NCI-H510A (cell line): Measurements from ENCODE around the gene MYO9A.
A peak's percentile ranks its signal among the peaks of the same experiment; 100 is the strongest.

ENCODE experiments used
- DNase-seq: peaks from one replicate; lab custom pipeline; 2025; lab: John Stamatoyannopoulos, UW

MYO9A gene, protein sequence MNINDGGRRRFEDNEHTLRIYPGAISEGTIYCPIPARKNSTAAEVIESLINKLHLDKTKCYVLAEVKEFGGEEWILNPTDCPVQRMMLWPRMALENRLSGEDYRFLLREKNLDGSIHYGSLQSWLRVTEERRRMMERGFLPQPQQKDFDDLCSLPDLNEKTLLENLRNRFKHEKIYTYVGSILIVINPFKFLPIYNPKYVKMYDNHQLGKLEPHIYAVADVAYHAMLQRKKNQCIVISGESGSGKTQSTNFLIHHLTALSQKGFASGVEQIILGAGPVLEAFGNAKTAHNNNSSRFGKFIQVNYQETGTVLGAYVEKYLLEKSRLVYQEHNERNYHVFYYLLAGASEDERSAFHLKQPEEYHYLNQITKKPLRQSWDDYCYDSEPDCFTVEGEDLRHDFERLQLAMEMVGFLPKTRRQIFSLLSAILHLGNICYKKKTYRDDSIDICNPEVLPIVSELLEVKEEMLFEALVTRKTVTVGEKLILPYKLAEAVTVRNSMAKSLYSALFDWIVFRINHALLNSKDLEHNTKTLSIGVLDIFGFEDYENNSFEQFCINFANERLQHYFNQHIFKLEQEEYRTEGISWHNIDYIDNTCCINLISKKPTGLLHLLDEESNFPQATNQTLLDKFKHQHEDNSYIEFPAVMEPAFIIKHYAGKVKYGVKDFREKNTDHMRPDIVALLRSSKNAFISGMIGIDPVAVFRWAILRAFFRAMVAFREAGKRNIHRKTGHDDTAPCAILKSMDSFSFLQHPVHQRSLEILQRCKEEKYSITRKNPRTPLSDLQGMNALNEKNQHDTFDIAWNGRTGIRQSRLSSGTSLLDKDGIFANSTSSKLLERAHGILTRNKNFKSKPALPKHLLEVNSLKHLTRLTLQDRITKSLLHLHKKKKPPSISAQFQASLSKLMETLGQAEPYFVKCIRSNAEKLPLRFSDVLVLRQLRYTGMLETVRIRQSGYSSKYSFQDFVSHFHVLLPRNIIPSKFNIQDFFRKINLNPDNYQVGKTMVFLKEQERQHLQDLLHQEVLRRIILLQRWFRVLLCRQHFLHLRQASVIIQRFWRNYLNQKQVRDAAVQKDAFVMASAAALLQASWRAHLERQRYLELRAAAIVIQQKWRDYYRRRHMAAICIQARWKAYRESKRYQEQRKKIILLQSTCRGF (N-terminal part only)

DNA sequence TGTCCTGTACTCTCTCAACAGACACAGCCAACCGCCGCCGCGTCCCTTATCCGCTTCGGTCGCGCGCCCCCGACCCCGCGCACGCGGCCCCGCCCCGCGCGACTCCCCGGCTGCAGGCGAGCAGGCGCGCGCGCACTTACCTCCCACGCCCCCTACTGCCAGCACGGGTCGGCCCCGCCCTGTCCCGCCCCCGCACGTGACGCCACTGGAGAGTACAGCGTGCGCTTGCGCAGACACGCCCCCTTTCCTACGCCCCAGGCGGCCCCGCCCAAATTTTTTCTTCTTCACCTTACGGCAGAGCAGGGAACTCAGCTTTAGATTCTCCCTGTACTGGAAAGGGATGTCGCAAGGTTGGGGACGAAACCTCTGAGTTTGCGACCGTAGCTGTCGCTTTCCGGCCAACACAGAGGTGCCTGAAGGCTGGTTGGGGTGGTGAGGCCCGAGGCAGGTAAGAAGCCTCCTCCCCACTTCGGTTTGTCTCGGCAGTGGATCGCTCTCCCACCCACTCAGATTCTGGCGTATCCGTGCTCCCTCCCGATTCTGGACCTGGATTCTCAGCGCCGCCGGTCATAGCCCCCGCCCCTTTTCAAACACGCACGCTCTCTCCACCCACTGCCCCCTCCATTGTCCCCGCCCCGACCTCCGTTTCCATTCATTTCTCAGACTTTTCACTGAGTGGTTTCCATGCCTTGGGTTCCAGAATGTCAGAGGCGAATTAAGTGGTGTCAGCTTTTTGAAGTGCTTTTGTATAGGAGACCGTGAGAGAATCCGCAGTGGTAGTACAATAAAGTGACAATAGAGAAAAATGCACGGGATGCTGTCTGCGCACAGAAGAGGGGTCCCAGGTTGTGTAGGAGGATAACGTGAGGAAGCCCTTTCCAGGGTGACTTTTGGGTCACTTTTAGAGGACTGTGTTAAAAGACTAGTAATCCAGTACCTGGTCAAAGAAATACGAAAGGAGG is at the start of gene MYO9A, which contains the start of gene SENP8:
Gene MYO9A, minus strand, starts transcription at position 134 of the 962 bp plus-strand sequence. CDS start 71,587 bp downstream, outside the sequence.
Gene SENP8, plus strand, starts transcription at position 387 of the 962 bp plus-strand sequence. CDS start 21,221 bp downstream, outside the sequence.
- peak; percentile 85 for DNase-seq

DNA sequence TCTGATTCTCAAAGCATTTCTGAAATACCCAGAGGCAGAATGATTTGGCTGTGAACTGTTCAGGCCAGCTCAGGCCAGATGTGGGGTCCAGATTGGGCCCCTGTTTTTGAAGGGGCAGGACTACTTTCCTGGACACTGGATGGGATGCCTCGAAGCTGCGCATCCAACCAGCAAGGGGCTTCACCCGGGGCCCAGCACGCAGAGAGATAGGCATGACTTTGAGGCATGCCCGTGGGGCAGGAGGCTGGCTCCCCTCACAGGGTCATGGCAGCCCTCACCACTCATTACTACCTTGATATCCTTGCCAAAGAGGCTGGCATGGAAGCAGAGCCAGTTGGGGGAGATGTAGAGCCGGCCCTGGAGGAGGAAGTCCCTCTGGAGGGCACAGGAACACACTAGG is 49.5 kb upstream of the MYO9A start:
- no peak for DNase-seq

DNA sequence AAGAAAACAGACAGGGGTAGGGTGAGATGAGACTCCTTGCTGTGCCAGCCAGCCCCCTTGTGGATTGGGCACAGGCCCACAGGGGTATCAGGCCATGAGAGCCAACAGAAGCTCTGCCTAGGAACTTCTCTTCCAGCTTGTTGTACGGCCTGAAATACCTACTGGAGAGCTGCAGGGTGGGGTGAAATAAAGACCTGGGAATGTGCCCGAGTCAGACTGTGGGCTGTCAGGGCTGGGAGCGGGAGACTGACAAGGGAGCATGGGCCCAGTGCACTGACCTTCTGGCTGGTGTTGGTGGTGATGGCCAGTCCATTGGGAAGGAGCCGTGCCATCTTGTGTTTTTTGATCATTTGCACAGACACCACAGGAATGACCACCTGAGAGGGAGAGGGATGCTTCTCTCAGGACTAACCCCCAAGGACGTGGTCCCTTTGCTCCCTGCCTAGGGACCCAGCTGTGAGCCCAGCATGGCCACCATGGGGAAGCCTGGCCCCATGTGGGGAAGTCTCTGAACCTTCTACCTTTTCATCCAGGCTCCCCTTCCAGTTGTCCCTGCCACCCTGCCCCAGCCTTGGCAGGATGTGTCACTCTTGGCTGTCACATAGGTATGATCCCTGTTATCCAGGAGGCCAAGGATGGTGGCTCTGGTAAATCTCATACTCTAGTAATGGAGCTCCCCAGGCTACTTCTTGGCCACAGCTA is 48.9 kb upstream of the MYO9A start:
- DNase-seq: no peak

DNA sequence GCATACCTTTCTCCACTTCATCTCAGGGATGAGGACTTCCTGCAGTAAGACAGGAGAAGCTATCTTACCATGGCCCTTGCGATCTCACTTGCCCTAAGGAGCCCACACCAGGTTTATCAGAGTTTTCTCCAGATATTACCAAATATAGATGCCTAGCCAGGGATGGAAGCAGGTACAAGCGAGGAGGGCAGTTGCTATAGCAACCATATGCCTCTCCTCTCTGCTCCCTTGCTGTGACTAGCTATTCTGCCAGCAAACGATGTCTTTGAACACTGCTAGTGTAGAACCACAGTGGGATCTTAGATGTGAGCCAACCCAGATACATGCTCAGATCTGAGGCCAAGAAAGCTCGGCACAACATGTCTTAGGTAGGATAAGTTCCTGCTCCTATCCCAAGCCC is 45.8 kb upstream of the MYO9A start:
- no peak for DNase-seq

DNA sequence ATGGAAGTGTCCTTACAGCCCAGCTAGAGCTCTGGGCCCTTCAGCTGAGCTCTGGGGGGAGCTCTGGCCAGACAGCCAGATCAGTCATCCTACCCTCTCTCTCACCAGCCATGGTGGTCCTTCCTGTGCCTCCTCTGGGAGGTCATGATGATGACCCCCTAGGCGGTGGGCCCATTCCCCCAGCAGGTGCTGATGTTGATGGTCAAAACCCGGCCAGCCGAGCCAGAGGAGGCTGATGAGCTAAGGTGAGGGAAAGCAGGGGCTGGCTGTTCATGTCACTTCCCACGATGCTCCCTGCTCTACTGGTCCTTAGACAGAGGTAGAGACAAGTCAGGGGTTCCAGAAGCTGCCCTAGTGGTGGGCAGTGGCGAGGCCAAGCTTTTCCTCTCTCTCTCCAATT is 44.6 kb upstream of the MYO9A start:
- no peak for DNase-seq

DNA sequence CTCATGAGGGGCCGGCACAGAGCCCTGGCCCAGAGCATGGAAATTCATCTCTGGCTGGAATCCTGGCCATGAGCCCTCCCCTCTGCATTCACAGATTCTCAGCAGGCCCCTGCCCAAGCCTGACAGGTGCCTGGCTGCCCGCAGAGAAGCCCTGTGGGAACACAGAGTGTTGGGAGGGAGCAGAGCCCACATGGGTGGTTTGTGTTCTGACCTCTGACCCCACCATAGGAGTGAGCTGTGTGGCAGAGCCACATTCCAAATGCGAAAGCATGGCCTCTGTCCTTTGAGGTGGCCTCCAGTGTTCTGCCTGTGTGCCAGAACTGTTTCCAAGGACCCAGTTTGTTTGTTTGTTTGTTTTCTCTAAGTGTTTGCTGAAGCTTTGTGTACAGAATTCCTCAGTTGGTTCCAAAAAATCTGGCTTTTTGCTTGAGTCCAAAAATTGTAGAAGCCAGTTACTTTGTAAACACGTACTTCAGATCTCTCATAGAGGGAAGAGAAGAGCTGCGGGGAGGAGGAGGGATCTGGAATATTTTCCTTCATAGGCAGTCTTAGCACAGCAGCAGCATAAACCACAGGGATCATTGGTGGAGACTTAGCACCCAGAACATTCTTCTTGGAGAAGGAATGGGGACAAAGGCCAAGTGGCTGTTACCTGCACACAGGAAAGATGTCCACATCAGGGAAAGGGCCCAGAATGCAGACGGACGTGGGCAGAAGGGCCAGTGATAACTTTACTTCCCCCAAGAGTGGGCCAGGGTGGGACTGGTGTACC is 43.6 kb upstream of the MYO9A start:
- DNase-seq: no peak

DNA sequence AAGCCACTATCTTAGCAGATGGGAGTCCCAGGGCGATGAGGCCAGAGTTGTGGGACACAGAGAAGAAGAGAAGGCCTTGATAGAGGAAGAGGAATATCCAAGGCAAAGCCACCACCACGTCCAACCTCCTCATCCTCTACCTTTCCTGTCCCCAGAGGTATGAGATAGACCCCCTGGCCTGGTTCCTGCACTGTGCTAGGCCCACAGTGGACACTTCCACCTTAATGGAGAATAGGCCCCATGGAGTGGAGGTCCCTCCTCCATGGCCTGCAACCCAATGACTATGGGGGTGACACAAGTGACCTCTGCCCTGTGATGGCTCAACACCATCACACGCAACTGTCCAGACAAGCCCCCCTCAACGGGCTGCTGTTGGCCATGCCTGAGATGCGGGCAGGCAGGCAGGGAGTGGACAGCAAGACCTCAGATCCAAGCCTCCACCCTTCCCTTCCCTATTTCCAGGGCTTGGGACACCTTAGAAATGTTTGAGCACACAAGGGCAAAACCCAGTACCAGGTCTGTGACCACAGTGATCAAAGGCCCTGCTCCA is 42.8 kb upstream of the MYO9A start:
- DNase-seq: no peak

DNA sequence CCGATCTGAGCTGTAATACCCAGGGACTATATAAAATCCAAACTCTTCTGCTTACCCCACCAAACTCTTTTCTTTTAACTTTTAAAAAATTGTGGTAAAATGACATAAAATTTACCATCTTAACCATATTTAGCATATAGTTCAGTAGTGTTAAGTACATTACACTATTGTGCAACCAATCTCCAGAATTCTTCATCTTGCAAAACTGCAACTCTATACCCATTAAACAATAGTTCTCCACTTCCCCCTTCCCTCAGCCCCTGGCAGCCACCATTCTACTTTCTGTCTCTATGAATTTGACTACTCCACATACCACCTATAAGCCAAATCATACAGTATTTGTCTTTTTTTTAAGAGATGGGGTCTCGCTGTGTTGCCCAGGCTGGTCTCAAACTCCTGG is 39.0 kb upstream of the MYO9A start:
- DNase-seq: no peak

DNA sequence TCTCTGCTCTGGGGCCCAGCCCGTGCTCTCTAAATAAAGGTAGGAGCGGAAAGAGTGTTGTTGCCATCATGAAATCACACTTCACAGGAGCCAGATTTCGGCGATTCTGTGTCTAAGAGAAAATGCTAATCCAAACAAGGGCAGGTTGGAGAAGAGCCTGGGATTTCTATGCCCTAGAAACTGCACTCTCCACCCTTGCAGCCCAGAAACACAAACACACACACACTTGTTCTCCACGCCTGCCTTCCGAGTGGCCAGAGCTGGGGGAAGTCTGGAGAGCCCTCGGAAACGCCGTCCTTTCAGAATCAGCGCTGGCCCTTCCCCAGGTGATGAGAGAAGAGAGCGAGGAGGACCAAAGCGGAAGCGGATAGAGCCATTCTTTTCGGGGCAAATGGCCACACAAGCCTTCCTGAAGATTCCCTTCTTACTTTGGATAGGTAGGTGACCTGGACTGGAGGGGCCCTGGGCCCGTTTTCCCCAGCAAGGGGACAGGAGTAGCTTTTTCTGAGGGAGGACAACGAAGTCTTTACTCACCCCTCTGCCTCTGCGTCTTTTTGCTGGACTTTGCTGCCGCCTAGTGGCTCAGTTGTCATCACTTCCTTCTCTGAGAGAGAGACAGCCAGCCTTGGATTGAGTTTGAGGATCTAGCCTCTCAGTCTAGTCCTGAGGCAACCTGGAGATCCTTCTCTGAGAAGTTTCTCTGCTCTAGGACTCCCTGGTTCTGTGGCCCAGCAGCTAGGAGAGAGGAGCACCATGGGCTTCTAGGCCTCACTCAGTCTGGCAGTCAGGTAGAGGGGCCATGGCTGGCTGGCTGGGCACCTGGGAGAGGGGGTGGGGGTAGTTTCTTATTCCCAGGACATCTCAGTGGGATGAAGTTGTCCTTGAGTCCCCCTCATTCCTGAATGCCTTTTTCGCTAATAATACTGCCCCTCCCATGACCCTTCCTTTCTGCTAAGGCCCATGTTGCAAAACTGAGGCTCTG is 38.0 kb upstream of the MYO9A start:
- DNase-seq: no peak

DNA sequence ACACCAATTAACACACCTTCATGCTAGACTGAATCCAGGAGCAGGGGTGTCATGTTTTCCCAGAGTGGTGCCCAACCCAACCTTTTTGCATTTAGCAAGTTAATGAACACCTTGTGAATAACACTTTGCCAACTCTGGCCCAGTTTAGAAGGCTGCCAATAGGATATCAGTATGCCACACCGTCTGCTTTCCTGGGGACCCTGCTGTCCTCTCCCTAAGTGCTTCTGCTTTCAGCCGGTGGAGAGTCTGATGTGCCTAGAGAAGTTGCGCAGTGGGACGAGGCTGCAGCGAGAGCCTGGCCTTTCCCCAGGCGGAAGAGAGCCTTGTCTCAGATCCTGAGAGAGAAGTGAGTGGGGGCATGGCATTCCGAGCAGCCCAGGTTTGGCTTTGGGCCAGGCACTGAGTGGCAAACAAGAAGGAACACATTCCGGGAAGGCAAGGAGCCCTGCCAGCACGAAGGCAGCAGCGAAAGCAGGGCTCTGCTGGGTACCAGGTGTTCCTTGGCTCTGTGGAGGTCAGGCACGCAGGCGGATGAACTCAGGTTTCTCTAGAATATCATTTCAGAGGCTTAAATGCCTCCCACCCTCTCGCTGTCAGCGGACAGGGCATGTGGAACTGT is 37.2 kb upstream of the MYO9A start:
- DNase-seq: no peak

DNA sequence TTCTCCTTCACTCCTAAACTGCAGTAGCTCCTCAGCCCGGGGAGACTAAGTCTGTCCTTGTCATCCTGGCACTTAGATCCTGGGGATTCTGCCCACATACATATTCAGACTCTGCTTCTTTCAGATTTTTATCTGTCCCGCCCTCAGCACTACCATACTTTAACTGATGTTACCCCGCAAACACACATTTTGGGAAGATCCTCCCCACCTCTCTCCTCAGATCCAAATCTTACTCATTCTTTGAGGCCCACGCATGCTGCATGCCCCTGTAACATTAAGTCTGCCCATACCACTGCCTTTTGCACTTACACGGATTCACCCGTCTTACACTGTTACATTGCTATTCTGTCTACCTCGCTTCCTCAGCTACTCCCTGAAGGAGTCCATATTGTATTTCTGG is 36.4 kb upstream of the MYO9A start:
- no peak for DNase-seq

DNA sequence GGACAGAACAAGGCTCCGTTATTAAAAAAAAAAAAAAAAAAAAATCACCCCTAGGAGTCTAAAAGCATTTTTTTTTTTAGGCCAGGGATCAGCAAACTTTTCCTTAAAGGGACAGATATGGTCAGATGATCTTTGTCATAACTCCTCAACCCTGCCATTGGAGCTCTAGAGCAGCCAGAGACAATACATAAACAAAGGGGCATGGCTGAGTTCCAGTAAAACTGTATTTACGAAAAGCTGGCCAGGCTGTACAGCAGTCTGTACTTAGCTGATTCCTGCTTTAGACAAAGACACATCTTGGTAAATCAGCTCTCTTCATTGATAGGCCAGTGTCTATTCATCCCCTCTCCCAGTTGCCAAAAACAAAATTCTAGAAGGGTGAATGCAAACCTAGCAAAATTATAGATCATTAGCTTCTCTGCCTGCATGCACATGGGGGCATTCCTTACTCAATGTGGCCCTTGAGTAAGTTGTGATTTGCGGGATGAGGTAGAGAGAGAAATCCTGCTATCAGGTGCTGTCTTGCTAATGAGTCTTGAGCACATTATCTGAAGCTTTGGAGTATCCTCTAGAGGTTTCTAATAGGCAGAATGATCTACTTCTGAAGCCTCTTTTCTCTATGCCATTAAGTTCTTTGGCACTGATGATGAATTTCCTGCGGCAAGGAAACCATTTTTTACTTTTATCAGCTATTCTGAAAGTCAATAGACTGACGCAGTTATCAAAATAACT is 35.5 kb upstream of the MYO9A start:
- no peak for DNase-seq

DNA sequence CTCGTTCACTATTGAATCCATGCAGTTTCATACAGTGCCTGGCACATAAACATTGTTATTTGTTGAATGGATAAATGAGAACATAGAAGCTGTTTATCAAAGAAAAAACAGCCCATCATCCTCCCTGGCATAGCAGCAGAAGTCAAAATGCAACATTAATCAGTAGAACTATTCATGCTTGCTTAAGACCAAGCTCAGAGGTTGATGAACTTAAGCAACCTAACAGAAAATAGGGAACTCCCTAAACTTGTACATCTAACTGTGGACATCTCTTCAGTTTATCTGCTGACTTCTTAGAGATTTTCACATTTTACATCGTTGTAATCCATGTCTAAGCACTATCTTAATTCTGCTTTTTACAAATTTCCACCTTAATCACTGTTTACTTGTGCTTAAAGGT is 29.5 kb upstream of the MYO9A start:
- DNase-seq: no peak

DNA sequence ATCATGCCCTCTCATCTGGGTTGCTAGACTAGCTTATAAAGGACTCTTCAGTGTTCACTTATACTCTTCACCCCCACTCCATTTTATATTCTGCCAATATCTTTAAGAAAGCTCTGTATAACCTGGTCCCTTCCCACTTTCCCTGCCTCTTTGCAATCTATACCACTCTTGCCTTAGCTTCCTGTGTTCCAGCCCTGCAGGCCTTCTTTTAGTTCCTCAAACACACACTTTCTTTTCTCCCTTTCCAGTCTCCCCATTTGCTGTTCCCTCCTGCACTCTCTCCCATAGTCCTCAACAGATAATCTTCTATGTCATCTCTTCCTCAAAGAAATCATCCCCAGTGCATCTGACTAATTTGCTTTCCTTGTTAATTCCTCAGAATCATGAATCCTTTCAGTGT is 29.0 kb upstream of the MYO9A start:
- no peak for DNase-seq

DNA sequence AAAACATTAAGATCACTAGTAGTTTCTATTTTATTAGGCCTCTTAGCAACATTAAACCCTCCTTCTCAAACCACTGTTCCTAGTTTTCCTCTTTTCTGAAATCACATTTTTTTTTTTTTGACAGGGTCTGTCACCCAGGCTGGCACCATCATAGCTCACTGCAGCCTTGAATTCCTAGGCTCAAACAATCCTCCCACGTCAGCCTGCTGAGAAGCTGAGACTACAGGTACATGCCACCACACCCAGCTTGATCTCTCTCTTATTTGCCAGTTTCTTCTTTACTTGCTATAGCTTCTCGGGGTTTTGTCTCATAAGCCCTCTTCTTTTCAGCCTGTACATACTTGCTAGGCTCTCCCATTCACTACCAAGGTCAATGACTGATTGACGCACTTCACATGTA is 28.3 kb upstream of the MYO9A start:
- no peak for DNase-seq

DNA sequence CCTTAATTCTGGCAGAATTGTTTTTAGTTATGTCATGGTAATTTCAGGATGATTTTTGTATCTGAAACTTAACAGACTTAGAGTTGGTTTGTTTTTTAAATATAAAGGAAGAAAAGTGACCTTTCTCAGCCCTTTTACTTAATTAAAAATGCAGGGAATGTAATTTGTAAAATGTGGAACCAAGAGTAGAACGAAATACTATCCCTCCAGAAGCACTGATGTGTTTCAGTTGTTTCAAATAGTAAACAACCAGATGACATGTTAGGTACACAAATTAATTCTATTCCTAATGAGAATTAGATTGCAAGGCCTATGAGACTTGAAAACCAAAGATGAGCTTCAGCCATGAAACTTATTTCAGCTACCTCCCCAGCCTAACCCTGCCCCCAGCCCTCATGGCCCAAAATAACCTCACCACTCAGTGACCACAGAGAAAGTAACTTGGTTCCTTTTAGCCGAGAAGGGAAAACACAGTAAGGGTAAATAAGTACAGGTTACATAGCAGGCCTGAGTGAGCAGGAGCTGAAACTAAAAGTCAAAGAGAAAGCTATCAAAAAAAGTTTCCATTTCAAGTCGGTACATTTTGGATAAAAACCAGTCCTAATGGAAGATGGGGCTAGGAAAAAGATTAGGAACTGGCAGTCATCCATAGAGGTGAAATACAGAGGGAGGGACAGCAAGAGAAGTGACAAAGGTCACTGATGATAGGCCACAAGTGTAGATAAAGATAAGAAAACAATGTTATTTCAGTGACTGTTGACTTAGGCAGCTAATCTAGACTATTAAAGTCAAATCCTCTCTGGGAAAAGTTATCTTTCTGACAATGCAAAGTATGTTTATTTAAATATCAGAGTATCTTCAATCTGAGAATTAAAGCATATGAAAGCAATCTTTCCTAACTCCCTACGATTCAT is 23.5 kb upstream of the MYO9A start:
- no peak for DNase-seq
